ENCODE data around the gene HOXD4. TPM values are rescaled to one million over a fixed set of nuclear protein-coding genes. Genes with fewer than 3 reads are reported as not detected.

The HOXD4 gene
- polyA plus RNA-seq, 1 donor from 2014 or later, result not detected

DNA sequence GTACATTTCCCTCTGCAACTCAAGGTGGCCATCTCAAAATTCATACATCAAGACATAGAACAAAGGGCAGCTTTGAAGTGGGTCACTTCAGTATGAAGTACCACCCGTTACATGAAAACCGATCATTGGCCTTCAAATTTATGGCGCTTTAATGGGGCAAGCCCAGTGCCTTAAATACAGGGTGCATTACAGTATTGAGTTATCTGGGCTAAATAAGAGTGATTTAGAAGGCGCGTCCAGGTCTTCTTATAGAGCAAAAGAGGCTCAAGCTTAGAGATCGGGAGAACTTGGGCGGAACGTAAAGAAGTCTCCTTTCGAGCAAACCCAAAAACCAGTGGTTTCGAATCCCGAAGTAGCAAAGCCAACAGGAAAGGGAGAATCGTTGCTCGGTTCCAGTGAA, 12.9 kb downstream of the HOXD4 start:
- Histone ChIP-seq H3K36me3 (ENCODE audit: insufficient read depth, low read length) (no peaks in the 10 kb centered on the region), H3K9me3 (ENCODE audit: low read length) (peaks cover 23% of the 10 kb centered on the region), H4K20me1 (ENCODE audit: insufficient read depth) (no peaks in the 10 kb centered on the region), H3K9me2 (ENCODE audit: insufficient read depth, low read length) (no peaks in the 10 kb centered on the region), H3K9ac (ENCODE audit: low read length) (no peak overlapping the region), H2AFZ (ENCODE audit: low read depth, low read length) (no peak overlapping the region), H3K4me2 (ENCODE audit: low read length) (no peak overlapping the region), H3K79me2 (replicated peaks; ENCODE audit: insufficient read depth, low read length) (no peaks in the 10 kb centered on the region), H3K27me3 (ENCODE audit: insufficient read depth, low read depth, low read length) (peaks cover 100% of the 10 kb centered on the region), H3K4me3 (ENCODE audit: low read length) (no peak overlapping the region), H3K27ac (ENCODE audit: low read length) (no peak overlapping the region), H3F3A (ENCODE audit: insufficient read depth, low read length, poor library complexity, severe bottlenecking) (no peaks in the 10 kb centered on the region)
- TF ChIP-seq, protein P1, sequence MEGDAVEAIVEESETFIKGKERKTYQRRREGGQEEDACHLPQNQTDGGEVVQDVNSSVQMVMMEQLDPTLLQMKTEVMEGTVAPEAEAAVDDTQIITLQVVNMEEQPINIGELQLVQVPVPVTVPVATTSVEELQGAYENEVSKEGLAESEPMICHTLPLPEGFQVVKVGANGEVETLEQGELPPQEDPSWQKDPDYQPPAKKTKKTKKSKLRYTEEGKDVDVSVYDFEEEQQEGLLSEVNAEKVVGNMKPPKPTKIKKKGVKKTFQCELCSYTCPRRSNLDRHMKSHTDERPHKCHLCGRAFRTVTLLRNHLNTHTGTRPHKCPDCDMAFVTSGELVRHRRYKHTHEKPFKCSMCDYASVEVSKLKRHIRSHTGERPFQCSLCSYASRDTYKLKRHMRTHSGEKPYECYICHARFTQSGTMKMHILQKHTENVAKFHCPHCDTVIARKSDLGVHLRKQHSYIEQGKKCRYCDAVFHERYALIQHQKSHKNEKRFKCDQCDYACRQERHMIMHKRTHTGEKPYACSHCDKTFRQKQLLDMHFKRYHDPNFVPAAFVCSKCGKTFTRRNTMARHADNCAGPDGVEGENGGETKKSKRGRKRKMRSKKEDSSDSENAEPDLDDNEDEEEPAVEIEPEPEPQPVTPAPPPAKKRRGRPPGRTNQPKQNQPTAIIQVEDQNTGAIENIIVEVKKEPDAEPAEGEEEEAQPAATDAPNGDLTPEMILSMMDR (IDR thresholded peaks at IDR 0.05; ENCODE audit: poor library complexity, severe bottlenecking), result no peak
- TF ChIP-seq EZH2 (IDR thresholded peaks at IDR 0.05; ENCODE audit: borderline replicate concordance, insufficient read depth, low read length, poor library complexity, severe bottlenecking) (no peak), TAF1 (IDR thresholded peaks at IDR 0.05; ENCODE audit: low read depth) (no peak), RAD21 (conservative IDR thresholded peaks at IDR 0.05) (no peak), SMC3 (conservative IDR thresholded peaks at IDR 0.05; ENCODE audit: poor library complexity) (no peak), POLR2AphosphoS5 (IDR thresholded peaks at IDR 0.05) (no peak), EP300 (conservative IDR thresholded peaks at IDR 0.05; ENCODE audit: poor library complexity, severe bottlenecking) (no peak), MXI1 (conservative IDR thresholded peaks at IDR 0.05; ENCODE audit: poor library complexity, severe bottlenecking) (no peak)
- TF ChIP-seq, protein P2, sequence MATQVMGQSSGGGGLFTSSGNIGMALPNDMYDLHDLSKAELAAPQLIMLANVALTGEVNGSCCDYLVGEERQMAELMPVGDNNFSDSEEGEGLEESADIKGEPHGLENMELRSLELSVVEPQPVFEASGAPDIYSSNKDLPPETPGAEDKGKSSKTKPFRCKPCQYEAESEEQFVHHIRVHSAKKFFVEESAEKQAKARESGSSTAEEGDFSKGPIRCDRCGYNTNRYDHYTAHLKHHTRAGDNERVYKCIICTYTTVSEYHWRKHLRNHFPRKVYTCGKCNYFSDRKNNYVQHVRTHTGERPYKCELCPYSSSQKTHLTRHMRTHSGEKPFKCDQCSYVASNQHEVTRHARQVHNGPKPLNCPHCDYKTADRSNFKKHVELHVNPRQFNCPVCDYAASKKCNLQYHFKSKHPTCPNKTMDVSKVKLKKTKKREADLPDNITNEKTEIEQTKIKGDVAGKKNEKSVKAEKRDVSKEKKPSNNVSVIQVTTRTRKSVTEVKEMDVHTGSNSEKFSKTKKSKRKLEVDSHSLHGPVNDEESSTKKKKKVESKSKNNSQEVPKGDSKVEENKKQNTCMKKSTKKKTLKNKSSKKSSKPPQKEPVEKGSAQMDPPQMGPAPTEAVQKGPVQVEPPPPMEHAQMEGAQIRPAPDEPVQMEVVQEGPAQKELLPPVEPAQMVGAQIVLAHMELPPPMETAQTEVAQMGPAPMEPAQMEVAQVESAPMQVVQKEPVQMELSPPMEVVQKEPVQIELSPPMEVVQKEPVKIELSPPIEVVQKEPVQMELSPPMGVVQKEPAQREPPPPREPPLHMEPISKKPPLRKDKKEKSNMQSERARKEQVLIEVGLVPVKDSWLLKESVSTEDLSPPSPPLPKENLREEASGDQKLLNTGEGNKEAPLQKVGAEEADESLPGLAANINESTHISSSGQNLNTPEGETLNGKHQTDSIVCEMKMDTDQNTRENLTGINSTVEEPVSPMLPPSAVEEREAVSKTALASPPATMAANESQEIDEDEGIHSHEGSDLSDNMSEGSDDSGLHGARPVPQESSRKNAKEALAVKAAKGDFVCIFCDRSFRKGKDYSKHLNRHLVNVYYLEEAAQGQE (IDR thresholded peaks at IDR 0.05; ENCODE audit: borderline replicate concordance), result no peak

DNA sequence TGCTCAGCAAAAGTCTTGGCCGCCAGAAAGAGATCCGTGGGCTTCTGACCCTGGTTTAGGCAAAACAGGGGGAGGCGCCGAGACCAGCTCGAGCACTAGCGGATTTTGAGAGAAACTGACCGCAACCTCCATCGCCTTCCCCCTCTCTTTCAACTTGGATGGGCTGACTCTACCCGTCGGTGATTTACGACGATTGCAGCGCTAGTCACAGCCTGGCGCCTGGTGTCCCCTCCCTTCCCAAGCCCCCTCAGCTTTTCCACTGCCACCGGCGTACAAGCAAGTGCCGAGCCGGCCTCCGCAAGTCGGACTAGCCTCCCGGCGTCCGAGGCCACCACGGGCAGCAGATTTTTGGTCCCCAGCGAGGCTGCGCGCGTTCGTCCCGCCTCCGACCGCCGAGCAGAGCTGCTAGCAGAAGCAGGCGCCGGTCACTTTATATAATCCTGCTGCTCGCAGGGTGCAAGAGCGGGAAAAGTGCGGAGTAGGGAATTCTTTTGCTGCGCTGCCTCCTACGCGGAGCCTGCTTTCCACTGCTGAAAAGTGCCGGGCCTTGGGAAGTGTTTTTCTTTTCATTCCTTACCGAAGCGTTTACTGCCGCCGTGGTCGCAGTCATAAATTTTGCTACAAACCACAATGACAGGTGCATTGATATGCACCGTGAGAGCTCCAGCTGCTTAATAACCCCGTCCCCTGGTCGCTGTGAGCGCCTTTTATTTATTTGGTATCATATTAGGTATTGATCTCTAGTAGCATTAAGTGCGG, 13.4 kb downstream of the HOXD4 start:
- peaks cover 100% of the 10 kb centered on the region for H3K27me3 ChIP-seq (ENCODE audit: insufficient read depth, low read depth, low read length)
- H3K79me2 ChIP-seq (replicated peaks; ENCODE audit: insufficient read depth, low read length), result no peaks in the 10 kb centered on the region
- peaks cover 23% of the 10 kb centered on the region for H3K9me3 ChIP-seq (ENCODE audit: low read length)
- H3K9me2 ChIP-seq (ENCODE audit: insufficient read depth, low read length), result no peaks in the 10 kb centered on the region
- TF ChIP-seq EP300 (conservative IDR thresholded peaks at IDR 0.05; ENCODE audit: poor library complexity, severe bottlenecking) (no peak), RAD21 (conservative IDR thresholded peaks at IDR 0.05) (no peak), EZH2 (IDR thresholded peaks at IDR 0.05; ENCODE audit: borderline replicate concordance, insufficient read depth, low read length, poor library complexity, severe bottlenecking) (peak; percentile 82)
- TF ChIP-seq, protein P1 (IDR thresholded peaks at IDR 0.05; ENCODE audit: poor library complexity, severe bottlenecking), result no peak
- no peak overlapping the region for H3K27ac ChIP-seq (ENCODE audit: low read length)
- no peaks in the 10 kb centered on the region for H3K36me3 ChIP-seq (ENCODE audit: insufficient read depth, low read length)
- H4K20me1 ChIP-seq (ENCODE audit: insufficient read depth), result no peaks in the 10 kb centered on the region
- H3K9ac ChIP-seq (ENCODE audit: low read length), result no peak overlapping the region
- peak overlapping the region; percentile 44 for H3K4me3 ChIP-seq (ENCODE audit: low read length)
- no peak overlapping the region for H2AFZ ChIP-seq (ENCODE audit: low read depth, low read length)
- no peak overlapping the region for H3K4me2 ChIP-seq (ENCODE audit: low read length)
- no peaks in the 10 kb centered on the region for H3F3A ChIP-seq (ENCODE audit: insufficient read depth, low read length, poor library complexity, severe bottlenecking)
